Mucosa of rectum (tissue), 2 donors: ENCODE measurements around the gene ANKRD44.
A peak's percentile ranks its signal among the peaks of the same experiment; 100 is the strongest.
"Not testable (repeated sequence)": the region's sequence is repeated elsewhere in the genome, so short reads cannot be mapped to it uniquely, and the experiment has no call there.

Experiments used
- H3K27ac ChIP-seq, 2 donors: one replicate each; pipeline ENCODE4 v1.7.0; 2013; ENCODE audit warnings: inconsistent platforms in 2 of 2, low read depth in 2 of 2, low read length in 2 of 2
- H3K27me3 ChIP-seq, 2 donors: one replicate each; pipeline ENCODE4 v1.7.0; 2013; ENCODE audit warnings: low read length in 2 of 2; ENCODE audit not compliant: control insufficient read depth in 2 of 2, insufficient read depth in 2 of 2
- H3K36me3 ChIP-seq, 2 donors: one replicate each; pipeline ENCODE4 v1.7.0; 2013; ENCODE audit warnings: low read length in 2 of 2; ENCODE audit not compliant: control insufficient read depth in 2 of 2, insufficient read depth in 2 of 2
- H3K4me1 ChIP-seq, 2 donors: one replicate each; pipeline ENCODE4 v1.7.0; 2013; ENCODE audit warnings: low read length in 2 of 2, mild to moderate bottlenecking in 1 of 2; ENCODE audit not compliant: control insufficient read depth in 2 of 2, insufficient read depth in 2 of 2
- H3K4me3 ChIP-seq, 2 donors: one replicate each; pipeline ENCODE4 v1.7.0; 2013; ENCODE audit warnings: low read length in 2 of 2
- H3K9ac ChIP-seq, 2 donors: one replicate each; pipeline ENCODE4 v1.7.0; 2013; ENCODE audit warnings: low read length in 2 of 2, low read depth in 1 of 2, mild to moderate bottlenecking in 1 of 2
- H3K9me3 ChIP-seq, 2 donors: one replicate each; pipeline ENCODE4 v1.7.0; 2013; ENCODE audit warnings: low read length in 2 of 2; ENCODE audit not compliant: control insufficient read depth in 2 of 2
- donor health status: healthy.
- donor health status: Normal muscosa, but diverticular disease.

Gene ANKRD44

DNA sequence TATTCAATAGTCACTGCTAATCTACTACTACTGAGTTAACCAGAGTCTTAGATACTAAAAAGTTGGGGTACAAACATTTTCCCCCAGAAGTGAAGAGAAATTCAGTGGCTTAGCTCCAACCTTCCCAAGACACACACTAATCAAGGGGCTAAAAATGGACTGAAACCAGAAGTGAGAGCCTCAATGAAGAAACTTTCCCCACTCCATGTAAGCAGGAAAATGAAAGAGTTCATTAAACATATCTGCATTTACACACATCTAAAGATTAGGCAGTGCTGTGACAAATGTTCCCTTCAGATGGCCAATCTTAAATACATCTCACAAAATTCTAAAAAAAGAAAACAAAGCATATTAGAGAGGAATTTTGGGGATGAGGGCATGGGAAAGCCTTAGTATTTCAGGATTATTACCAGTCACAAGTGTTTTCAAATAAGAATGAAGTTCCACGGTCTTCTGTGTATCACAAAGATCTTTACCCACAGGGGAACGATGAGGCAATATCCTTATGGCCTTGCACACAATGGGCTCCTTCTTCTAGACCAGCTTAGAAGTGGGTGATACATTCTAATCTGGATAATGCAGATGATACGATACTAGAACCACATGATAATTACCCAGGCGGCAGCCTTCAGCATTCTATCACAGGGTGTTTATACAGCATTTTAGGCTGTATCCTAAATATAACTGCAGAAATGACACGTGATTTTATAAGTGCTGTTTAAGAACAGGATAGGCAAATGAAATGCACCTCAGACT, 17.1 kb downstream of the ANKRD44 start:
- Histone ChIP-seq H3K9me3 (no peaks in the 10 kb centered on the region), H3K4me1 (peaks cover 9 to 11% of the 10 kb centered on the region in 2 donors), H3K9ac (peak overlapping the region in 1 of 2 donors; percentile 3), H3K36me3 (no peaks in the 10 kb centered on the region), H3K27ac (peak overlapping the region; percentile 48 to 61), H3K4me3 (peak overlapping the region in 1 of 2 donors; percentile 13), H3K27me3 (no peaks in the 10 kb centered on the region)

DNA sequence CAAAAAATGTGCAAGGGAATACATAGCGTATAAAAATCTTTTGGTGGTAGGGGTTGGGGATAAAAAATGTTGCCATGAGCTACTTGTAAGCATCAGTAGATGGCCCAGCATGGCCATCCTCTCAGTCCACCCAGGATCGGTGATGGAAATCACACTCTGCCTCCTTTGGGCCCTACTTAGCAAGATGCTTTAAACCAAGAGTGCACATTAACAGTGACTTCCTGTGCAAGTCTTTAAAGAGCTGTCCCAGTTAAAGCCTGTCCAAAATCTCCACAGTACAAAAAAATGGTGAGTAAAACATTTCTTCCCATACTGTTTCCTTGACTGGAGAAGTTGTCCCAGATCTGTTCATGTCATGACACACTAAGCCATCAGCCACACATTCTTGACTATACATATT, 18.0 kb downstream of the ANKRD44 start:
- peak overlapping the region in 1 of 2 donors; percentile 13 for H3K4me3 ChIP-seq
- no peak overlapping the region for H3K9ac ChIP-seq
- H3K36me3 ChIP-seq = no peaks in the 10 kb centered on the region
- peak overlapping the region; percentile 48 to 61 for H3K27ac ChIP-seq
- peaks cover 5 to 11% of the 10 kb centered on the region in 2 donors for H3K4me1 ChIP-seq
- H3K9me3 ChIP-seq = no peaks in the 10 kb centered on the region
- H3K27me3 ChIP-seq = no peaks in the 10 kb centered on the region

DNA sequence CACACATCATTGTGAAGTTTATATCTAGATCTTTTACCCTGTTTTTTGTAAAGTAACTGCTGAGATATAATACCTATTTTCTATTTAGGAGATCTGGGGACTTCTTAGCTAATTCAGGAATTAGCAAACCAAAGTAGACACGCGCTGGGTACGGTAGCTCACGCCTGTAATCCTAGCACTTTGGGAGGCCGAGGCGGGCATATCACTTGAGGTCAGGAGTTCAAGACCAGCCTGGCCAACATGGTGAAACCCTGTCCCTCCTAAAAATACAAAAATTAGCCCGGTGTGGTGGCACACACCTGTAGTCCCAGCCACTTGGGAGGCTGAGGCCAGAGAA, 23.0 kb downstream of the ANKRD44 start:
- Histone ChIP-seq H3K4me3 (peak overlapping the region in 1 of 2 donors; percentile 26), H3K27ac (peak overlapping the region in 1 of 2 donors; percentile 46)
- not testable (repeated sequence) for H3K4me1 ChIP-seq, H3K27me3 ChIP-seq, H3K36me3 ChIP-seq, H3K9ac ChIP-seq, H3K9me3 ChIP-seq

DNA sequence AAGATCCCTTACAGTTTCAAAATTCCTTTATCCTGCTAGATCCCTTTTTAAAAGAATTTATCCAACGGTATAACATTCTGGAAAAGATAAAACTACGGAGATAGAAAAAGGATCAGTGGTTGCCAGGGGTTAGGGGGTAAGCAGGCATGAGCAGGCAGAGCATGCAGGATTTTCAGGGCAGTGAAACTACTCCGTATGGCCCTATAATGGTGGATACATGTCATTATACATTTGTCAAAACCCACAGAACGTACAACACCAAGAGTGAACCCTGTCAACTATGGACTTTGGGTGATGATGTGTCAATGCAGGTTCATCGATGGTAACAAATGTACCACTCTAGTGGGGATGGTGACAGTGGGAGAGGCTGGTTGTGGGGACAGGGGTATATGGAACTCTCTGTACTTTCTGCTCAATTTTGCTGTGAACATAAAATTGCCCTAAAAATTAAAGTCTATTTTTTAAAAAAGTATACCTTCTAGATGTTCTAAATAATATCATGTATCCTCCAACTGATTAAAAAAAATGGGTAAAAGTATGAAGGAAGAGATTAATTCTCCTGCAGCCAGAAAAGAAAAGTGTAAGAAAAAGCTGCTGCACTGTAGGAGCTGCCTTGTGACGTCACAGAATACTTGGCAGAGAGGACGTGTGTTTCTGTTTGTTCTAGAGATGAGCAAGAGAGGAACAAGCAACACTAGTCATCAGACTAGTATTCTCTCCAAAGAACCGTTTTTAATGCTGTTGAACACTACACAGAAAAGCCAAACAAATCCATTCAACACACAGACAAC, 23.6 kb downstream of the ANKRD44 start:
- Histone ChIP-seq H3K9ac (peak overlapping the region in 1 of 2 donors; percentile 47), H3K27ac (peak overlapping the region in 1 of 2 donors; percentile 46), H3K27me3 (no peaks in the 10 kb centered on the region), H3K4me3 (peak overlapping the region in 1 of 2 donors; percentile 26), H3K4me1 (peaks cover 2 to 8% of the 10 kb centered on the region in 2 donors), H3K36me3 (no peaks in the 10 kb centered on the region), H3K9me3 (no peaks in the 10 kb centered on the region)

DNA sequence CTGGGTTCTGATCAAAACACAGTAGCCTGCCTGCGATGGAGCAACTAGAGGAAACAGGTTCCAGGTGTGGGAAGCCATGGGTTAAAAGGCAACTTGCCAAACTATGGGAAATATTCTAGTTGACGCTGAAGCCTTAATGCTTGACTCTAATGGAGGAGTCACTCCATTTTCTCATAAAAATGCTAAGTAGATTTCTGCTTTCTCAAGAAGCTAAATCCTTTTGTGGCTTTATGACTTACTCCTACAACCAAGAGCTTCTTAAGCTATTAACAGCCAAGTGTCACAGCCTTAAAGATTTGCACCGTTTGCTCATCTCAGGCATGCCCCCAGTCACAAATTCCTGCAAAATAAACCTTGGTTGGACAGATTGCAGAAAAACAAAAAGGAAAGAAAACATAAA, 25.2 kb downstream of the ANKRD44 start:
- Histone ChIP-seq H3K9ac (no peak overlapping the region), H3K27ac (no peak overlapping the region)

DNA sequence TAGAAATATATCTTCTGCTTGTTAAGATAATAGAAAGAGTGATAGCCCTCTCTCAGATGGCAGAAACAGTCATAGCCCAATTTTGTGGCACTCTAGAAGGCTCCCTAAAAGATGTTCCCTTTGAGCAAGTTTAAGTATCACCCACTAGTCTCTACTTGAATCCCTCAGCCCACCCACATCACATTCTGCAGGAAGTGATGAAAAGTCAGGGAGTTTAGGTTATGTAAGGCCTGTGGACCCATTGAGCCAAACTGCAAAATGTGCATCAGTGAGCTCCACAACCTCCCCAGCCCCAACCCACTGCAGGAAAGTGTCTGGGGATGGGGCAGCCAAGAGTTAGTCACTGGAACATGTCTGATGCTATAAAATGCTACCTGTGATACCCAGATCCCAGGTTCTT, 25.6 kb downstream of the ANKRD44 start:
- no peak overlapping the region for H3K4me3 ChIP-seq
- H3K4me1 ChIP-seq = peaks cover 2 to 8% of the 10 kb centered on the region in 2 donors
- no peak overlapping the region for H3K9ac ChIP-seq
- H3K36me3 ChIP-seq = no peaks in the 10 kb centered on the region
- no peaks in the 10 kb centered on the region for H3K27me3 ChIP-seq
- H3K9me3 ChIP-seq = no peaks in the 10 kb centered on the region
- no peak overlapping the region for H3K27ac ChIP-seq

More for the DNA sequence above, 25.2 kb downstream of the ANKRD44 start:
- Histone ChIP-seq H3K36me3 (no peaks in the 10 kb centered on the region), H3K4me3 (no peak overlapping the region), H3K9me3 (no peaks in the 10 kb centered on the region), H3K27me3 (no peaks in the 10 kb centered on the region), H3K4me1 (peaks cover 2 to 8% of the 10 kb centered on the region in 2 donors)

DNA sequence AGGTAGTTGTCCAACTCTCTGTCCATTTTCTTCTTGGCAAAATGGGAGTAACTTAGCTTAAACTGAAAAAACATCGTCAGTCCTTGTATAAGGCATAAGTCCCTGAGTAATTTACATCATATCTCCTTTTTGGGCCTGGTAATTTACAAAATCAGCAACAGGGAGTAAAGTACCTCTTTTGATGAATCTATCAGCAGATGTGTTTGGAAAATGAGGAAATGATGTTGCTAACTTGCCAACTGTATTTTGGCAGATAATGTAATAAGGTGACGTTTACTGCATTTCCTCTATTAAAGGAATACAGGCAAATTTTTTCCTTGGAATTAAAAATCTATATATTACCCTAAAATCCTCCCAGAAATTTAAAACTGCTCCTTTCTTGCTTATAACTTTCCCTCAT, 29.2 kb downstream of the ANKRD44 start:
- Histone ChIP-seq H3K9me3 (no peaks in the 10 kb centered on the region), H3K9ac (no peak overlapping the region), H3K36me3 (no peaks in the 10 kb centered on the region), H3K27ac (no peak overlapping the region), H3K27me3 (no peaks in the 10 kb centered on the region), H3K4me3 (no peak overlapping the region), H3K4me1 (peaks cover 3 to 5% of the 10 kb centered on the region in 2 donors)

DNA sequence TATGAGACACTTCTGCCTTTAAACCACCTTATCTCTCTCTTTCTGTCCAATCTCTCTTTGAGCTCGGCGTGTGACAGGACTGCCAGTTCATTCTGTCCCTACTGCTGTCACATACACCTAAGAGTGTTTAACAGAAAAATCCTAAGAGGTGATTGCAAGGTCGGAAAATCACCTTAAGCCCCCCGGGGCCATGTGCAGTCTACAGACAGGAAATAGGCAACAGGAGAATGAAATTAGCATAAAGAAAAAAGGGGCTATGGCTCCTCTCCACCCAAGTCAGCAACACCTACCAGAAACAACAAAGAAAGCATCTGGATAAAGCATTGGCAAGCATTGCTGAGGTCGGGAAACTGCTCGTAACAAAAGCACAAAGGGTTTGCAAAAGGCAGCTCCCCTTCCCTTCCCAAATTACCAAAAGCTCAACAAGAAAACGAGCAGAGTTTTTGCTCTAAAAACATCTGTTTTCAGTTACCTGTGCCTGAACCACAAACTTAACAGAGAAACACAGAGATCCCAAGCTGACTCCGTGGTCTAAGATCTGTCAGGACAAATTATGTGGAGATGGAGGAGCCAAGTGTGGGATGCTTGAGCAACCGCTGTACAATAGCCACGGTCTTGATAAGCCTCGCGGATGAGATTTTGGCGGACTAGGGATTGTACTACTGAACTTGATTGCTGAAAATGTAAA, 30.4 kb downstream of the ANKRD44 start:
- Histone ChIP-seq H3K27ac (no peak overlapping the region), H3K9me3 (no peaks in the 10 kb centered on the region), H3K4me3 (no peak overlapping the region), H3K27me3 (no peaks in the 10 kb centered on the region), H3K4me1 (peaks cover 2 to 3% of the 10 kb centered on the region in 2 donors), H3K9ac (no peak overlapping the region), H3K36me3 (no peaks in the 10 kb centered on the region)

DNA sequence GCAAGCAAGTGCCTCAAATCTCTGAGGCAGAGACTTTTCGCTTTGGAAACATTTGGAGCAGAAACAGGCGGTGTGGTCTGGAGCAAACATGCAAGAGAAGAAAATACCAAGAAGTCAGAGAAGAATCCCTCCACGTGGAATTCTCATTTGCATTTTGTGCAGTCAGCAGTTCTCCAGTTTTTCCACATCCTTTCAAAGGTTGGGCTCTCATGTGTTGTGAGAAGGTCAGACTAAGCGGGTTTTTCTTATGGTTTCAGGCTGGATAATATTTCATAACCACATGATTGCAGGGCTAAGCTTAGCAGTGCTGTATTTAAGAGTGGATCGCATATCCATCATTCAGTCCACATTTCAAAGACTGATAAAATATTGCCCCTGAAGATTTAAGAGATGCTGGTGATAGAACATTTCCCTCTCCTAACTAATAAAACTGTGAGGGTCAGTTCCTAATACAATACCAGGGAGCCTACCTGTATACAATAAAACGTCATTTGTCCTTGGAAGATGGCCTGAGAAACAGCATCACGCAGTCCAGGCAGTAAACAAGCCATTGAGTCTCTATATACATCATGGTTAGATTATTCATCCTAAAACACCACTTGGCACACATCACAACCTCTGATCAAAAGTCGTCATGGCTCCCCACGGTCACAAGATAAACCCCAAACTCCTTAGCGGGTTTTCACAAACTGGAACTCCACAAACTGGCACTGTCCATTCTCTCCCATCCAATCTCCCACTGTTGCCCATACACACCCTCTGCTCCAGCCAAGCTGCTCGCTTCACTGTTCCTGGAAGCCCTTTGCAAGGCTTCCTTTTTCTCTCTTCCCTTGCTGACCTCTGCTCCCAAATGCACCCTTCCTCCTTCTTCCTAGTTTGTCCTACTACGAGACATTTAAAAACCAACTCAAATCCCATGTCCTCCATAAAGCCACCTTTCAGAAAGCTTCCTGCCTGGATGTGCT, 31.5 kb downstream of the ANKRD44 start:
- Histone ChIP-seq H3K9ac (no peak overlapping the region), H3K27ac (no peak overlapping the region), H3K36me3 (no peaks in the 10 kb centered on the region), H3K4me1 (peaks cover 0 to 3% of the 10 kb centered on the region in 2 donors), H3K4me3 (no peak overlapping the region), H3K27me3 (no peaks in the 10 kb centered on the region), H3K9me3 (no peaks in the 10 kb centered on the region)
